Osteocyte (in vitro differentiated cells): Measurements from ENCODE around the gene ASIC1. TPM values are rescaled to one million over a fixed set of nuclear protein-coding genes. Genes with fewer than 3 reads are reported as not detected.

Experiments used
- DNase-seq: peaks from one replicate; pipeline ENCODE4 v3.0.0; 2021; ENCODE audit warnings: mixed read lengths; ENCODE audit not compliant: unreplicated experiment; ENCODE audit errors: extremely low spot score
- H3K27ac Mint-ChIP-seq: one replicate; pipeline ENCODE4 v1.8.0; 2021; ENCODE audit warnings: mild to moderate bottlenecking, mixed read lengths; ENCODE audit not compliant: unreplicated experiment
- H3K27me3 Mint-ChIP-seq: one replicate; pipeline ENCODE4 v1.8.0; 2021; ENCODE audit warnings: mixed read lengths; ENCODE audit not compliant: unreplicated experiment
- H3K36me3 Mint-ChIP-seq: one replicate; pipeline ENCODE4 v1.8.0; 2021; ENCODE audit warnings: mixed read lengths; ENCODE audit not compliant: unreplicated experiment
- H3K4me1 Mint-ChIP-seq: one replicate; pipeline ENCODE4 v1.8.0; 2021; ENCODE audit warnings: mixed read lengths; ENCODE audit not compliant: unreplicated experiment
- H3K4me3 Mint-ChIP-seq: one replicate; pipeline ENCODE4 v1.8.0; 2021; ENCODE audit warnings: mild to moderate bottlenecking, moderate library complexity, mixed read lengths; ENCODE audit not compliant: unreplicated experiment
- H3K9me3 Mint-ChIP-seq: one replicate; pipeline ENCODE4 v1.8.0; 2021; ENCODE audit warnings: mixed read lengths; ENCODE audit not compliant: unreplicated experiment
- CTCF ChIP-seq: fragments of 200-600 bp; sonication (generic); IDR thresholded peaks from 2 replicates; pipeline ENCODE4 v1.5.0; 2021; ENCODE audit warnings: antibody characterized with exemption, mild to moderate bottlenecking, moderate library complexity
- total RNA-seq: library from RNA; stranded (reverse); gene quantifications from 2 replicates; pipeline ENCODE4 v1.2.1, GENCODE V29; 2021

Gene ASIC1
- total RNA-seq, 1 donor from 2014 or later, result 2.1 TPM

- Mint-ChIP-seq H3K4me1 (peaks cover 25% of the 10 kb centered on the region), H3K27ac (no peak overlapping the region)
Measured at GRCh38 chr12:50107416-50108268, 50.2 kb downstream of the ASIC1 start.

GRCh38 chr12:50109319-50109718, 51.9 kb downstream of the ASIC1 start:
- H3K27ac Mint-ChIP-seq, result peak overlapping the region; percentile 95
- no peak for DNase-seq
- no peaks in the 10 kb centered on the region for H3K27me3 Mint-ChIP-seq
- peaks cover 32% of the 10 kb centered on the region for H3K4me1 Mint-ChIP-seq
- no peaks in the 10 kb centered on the region for H3K9me3 Mint-ChIP-seq
- TF ChIP-seq CTCF, result no peak
- H3K4me3 Mint-ChIP-seq, result no peak overlapping the region
- H3K36me3 Mint-ChIP-seq, result no peaks in the 10 kb centered on the region

More at GRCh38 chr12:50107416-50108268, 50.2 kb downstream of the ASIC1 start:
- H3K9me3 Mint-ChIP-seq, result no peaks in the 10 kb centered on the region
- TF ChIP-seq CTCF, result no peak
- no peaks in the 10 kb centered on the region for H3K27me3 Mint-ChIP-seq
- no peak overlapping the region for H3K4me3 Mint-ChIP-seq
- H3K36me3 Mint-ChIP-seq, result peaks cover 3% of the 10 kb centered on the region
- DNase-seq, result no peak

- H3K4me3 Mint-ChIP-seq, result peak overlapping the region; percentile 27
Measured at GRCh38 chr12:50110127-50110761, 52.8 kb downstream of the ASIC1 start.

GRCh38 chr12:50110762-50111351, 53.5 kb downstream of the ASIC1 start:
- peak overlapping the region; percentile 35 for H3K4me3 Mint-ChIP-seq
- H3K36me3 Mint-ChIP-seq, result peaks cover 5% of the 10 kb centered on the region
- peak overlapping the region; percentile 95 for H3K27ac Mint-ChIP-seq
- H3K9me3 Mint-ChIP-seq, result no peaks in the 10 kb centered on the region
- H3K27me3 Mint-ChIP-seq, result no peaks in the 10 kb centered on the region
- no peak for DNase-seq
- TF ChIP-seq CTCF, result no peak
- peaks cover 40% of the 10 kb centered on the region for H3K4me1 Mint-ChIP-seq

More at GRCh38 chr12:50110127-50110761, 52.8 kb downstream of the ASIC1 start:
- Mint-ChIP-seq H3K4me1 (peaks cover 34% of the 10 kb centered on the region), H3K27me3 (no peaks in the 10 kb centered on the region), H3K36me3 (no peaks in the 10 kb centered on the region), H3K27ac (peak overlapping the region; percentile 95), H3K9me3 (no peaks in the 10 kb centered on the region)
- no peak for TF ChIP-seq CTCF
- no peak for DNase-seq

- no peak for DNase-seq
- H3K9me3 Mint-ChIP-seq, result no peaks in the 10 kb centered on the region
- peaks cover 6% of the 10 kb centered on the region for H3K36me3 Mint-ChIP-seq
- H3K27me3 Mint-ChIP-seq, result no peaks in the 10 kb centered on the region
- peak overlapping the region; percentile 69 for H3K4me3 Mint-ChIP-seq
- peaks cover 41% of the 10 kb centered on the region for H3K4me1 Mint-ChIP-seq
- no peak for TF ChIP-seq CTCF
- peak overlapping the region; percentile 95 for H3K27ac Mint-ChIP-seq
Measured at GRCh38 chr12:50111395-50111692, 53.9 kb downstream of the ASIC1 start.
